GM18511 (cell line): Measurements from ENCODE around the gene TFE3.

Source experiments
- ATAC-seq: cut with Tn5 transposase; IDR thresholded peaks from one replicate; pipeline ENCODE4 v1.9.1; 2021; ENCODE audit warnings: mild to moderate bottlenecking, moderate library complexity; ENCODE audit not compliant: unreplicated experiment

Gene TFE3, protein sequence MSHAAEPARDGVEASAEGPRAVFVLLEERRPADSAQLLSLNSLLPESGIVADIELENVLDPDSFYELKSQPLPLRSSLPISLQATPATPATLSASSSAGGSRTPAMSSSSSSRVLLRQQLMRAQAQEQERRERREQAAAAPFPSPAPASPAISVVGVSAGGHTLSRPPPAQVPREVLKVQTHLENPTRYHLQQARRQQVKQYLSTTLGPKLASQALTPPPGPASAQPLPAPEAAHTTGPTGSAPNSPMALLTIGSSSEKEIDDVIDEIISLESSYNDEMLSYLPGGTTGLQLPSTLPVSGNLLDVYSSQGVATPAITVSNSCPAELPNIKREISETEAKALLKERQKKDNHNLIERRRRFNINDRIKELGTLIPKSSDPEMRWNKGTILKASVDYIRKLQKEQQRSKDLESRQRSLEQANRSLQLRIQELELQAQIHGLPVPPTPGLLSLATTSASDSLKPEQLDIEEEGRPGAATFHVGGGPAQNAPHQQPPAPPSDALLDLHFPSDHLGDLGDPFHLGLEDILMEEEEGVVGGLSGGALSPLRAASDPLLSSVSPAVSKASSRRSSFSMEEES

DNA sequence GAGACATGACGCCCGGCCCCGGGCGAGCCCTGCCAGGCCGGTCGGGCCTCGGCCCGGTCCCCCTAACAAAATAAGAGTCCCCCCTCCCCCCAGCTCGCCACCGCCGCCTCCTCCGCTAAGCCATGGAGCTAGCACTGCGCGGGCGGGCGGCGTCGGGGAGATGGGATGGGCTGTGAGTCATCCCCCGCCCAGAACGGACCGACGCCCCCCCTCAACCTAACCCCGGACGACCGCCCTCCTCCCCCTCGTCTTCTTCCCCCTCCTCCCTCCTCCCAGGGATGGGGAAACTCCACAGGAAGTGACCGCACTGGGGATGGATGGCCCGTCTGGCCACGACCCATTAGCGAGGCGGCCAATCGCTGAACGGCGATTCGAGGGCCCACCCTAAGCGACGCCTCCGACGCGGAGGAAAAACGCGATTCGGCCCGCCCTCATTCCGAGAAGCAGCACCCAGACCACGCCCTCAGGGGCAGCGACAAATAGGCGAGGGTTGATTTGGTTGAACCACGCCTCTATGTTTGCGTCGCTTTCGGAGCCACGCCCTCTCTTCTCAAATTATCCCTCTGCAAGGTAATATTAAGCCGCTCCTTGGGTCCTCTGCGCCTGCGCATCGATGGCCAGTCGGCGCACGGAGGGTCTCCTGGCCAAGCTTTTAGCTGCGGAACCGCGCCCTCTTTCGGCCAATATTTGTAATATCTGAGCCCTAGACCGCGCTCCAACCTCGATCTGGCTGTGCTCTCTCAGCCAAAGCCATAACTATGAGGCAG is at the start of gene TFE3:
TSS of gene TFE3 (minus strand) at position 138 of the 767 bp plus-strand sequence. CDS start at position 7, 131 bp downstream.
- ATAC-seq = peak; percentile 92

DNA sequence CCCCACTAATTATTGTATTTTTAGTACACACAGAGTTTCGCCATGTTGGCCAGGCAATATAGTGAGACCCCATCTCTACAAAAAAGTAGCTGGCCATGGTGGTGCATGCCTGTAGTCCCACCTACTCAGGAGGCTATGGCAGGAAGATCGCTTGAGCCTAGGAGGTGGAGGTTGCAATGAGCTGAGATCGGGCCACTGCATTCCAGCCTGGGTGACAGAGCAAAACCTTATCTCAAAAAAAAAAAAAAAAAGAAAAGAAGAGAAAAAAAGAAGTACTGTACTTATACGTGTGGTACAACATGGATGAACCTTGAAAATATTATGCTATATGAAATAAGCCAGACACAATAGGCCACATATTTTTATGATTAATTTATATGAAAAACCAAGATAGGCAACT is 46.4 kb upstream of the TFE3 start:
- no peak for ATAC-seq

DNA sequence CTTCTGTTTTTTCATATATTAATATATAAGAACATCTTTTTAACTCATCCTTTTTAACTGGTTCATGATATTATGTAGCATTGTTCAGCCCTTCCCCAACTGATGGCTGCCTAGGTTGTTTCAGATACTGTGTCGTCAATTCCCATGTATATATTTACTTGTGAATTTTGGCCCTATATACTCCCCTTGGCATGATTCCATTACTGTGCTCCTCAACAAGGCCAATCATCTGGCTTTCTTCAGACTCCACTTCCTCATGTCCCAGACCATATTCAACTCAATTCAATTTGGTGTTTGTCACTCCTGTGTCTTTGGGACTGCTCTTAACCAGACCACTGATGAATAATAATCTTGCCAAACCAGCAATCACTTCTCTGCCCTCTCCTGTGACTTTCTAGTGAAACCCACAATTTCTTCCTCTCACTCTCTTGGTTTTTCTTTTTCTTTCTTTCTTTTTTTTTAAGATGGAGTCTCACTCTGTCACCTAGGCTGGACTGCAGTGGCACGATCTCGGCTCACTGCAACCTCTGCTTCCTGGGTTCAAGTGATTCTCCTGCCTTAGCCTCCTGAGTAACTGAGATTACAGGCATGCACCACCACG is 39.2 kb upstream of the TFE3 start:
- ATAC-seq = no peak

DNA sequence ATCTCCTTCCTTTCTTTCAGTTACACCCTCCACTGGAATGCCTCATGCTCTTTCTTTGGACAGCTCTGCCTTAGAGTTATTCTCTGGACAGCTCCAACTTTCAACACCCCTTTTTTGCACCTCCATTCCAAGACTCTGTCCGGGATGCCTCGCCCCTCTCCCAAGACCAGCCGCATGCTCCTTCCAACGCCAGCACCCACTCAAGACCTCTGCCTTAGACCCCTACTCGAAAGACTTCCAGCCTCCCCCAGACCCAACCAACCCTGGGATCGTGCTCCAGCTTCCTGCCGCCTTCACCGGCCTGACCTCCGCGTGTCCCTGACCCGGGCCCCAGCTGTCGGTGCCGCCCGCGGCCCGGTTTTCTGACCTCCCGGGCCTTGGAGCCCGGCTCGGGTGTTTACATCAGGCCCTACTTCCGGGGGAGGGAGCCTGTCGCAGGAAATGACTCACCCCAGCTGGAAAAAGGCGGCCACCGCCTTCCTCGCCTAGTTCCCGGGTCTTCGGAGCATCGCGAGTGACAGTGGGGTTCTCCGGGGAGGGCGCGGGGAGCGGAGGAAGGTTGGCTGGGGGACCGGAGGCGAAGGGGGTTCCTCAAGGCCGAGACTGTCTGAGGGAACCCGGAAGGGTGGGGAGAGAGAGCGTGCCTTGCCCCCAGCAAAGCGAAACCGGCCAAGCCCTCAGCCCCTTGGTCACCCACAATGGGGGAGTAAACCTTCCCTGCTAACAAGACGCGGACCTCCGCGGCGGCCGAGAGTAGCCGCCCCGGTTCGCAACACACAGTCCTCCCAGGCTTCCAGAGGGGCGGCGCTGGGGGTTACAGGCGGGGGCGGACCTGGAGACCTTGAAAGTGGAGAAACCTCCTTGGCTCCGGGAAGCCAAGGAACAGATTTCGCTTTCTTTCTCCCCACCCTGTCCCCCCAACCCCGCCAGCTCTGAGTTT is 36.6 kb upstream of the TFE3 start, which contains the start of gene WDR45:
TSS of gene WDR45 (minus strand) at position 399 of the 940 bp plus-strand sequence. CDS start 1,792 bp downstream, outside the sequence.
- ATAC-seq = peak; percentile 88

DNA sequence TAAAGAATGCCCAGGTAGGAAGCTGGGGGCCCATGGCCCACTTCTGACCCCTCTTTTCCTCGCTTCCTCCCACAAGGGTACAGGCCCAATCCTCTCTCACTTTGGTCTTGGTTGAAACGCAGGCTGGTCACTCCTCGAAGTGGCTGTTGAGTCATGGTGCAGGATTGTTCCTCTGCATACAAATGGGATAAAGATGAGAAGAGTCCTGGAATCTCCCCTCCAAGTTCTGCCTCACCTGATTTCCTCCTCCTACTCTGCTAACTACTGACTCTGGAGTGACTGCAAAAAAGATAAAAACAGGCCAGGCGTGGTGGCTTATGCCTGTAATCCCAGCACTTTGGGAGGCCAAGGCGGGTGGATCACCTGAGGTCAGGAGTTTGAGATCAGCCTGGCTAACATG is 34.8 kb upstream of the TFE3 start:
- ATAC-seq = no peak

DNA sequence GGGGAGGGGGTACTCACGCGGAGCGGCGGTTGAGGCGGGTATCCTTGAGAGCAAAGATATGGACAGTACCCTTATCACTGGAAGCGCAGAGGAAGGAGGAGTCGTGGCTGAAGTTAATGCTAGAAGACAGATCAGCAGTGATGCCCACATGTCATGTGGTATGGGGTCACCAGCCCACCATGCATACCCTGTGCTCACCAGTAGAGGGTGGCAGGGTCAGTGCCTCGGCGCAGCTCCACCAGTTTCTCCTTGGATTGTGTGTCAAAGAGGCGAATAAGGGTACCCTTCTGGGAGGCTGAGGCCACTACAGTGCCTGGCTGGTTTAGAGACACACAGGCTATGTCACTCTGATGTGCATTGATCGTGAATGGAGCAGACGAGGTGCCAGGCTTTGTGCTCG is 32.2 kb upstream of the TFE3 start:
- no peak for ATAC-seq

DNA sequence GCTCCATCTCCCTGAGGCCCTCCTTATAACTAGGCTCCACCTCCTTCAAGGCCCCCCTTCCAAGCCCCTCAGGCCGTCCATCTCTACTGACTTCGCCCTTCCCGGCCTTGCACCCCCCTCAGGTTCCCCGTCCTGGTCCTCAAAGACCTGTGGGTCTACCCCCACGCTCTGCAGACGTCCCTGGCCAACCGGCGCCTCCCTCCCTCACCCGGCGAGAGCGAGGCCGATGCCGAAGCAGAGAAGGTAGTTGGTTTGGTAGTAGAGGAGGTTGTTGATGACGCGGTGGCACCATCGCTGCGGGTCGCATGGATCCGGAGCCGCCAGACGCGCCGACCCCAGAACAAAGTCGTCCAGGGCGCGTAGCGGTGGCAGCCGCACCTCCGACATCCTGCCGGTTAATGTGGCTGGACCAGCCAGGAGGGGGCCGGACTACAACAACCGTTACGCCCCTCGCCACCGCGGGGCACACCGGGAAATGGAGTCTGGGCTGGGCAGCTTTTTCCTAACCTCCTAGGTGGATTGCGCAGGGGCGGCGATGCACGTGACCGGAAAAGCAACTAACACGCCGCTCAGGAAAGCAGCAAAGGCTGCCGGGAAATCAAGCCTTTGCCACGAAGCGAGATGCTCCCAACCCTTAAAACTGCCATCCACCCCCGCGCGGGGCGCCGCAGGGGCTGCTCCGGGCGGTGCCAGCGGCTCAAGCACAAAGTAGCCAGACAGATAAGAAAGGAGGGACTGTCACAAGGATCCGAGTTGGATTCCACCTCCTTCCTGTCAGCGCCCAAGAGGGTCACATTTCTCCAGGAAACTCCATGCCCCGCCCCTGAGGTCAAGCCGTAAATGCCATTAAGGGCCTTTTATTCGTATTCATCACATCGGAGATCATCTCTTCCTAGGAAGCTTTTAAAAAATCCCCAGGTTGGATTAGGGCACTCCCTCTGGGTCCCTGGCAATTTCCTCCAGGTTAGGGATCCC is 30.7 kb upstream of the TFE3 start, which contains the start of gene PRAF2:
TSS of gene PRAF2 (minus strand) at position 402 of the 975 bp plus-strand sequence. CDS start at position 387, 15 bp downstream.
- ATAC-seq = peak; percentile 91

DNA sequence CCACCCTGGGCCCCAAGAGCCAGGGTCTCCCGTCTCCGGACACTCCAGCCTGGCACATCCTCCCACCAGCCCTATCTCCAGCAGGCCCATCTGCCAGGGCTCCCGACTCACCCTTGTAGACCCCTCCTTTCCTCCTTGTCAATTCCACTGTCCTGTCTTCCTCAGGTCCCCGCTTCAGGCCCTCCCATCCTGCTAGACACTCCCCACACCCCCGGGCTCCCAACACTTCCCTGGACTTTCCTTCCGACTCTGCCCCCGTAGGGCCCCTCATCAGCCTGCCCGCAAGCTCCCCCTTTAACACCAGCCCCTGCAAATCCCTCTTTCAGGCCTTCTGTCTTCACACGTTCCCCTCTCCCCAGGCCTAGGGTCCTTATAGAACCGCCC is 29.5 kb upstream of the TFE3 start:
- no peak for ATAC-seq

DNA sequence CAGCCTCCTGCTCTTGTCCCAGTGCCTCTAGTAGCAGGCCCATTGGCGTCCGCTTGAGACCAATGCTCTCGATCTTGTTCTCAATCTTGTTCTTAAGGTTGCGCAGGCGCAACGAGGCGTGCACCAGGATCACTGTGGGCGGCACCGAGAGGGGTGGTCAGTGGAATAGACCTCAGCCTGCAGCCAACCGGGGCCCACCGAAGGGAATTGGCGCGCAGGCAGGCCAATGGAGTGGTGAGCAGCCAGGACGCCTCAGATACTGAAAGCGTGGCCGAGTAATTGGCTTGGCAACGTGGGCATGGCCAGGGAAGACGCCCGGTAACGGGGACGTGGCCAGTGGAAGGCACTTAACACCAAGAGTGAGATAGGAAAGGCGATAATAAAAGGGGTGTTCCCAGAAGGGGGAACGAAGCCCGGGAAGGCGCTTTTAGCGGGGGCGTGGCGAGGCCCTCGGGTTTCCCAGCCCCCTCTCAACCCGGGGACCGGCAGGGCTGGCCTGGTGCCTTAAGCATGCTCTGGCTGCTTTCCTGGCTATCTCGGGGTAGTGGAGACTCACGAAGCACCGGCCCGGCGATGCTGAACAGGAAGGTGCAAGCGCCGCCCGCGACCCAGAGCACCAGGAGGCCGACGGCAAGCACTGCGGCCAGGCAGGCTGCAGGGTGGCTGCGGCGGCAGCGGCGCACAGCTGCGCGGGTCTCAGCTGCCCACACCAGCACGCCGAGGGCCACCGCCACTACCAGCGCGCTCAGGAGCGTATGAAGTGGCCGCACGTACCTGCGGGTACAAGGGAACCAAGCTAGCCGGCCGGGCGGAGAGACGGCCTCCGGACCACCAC is 28.9 kb upstream of the TFE3 start:
- ATAC-seq = no peak

DNA sequence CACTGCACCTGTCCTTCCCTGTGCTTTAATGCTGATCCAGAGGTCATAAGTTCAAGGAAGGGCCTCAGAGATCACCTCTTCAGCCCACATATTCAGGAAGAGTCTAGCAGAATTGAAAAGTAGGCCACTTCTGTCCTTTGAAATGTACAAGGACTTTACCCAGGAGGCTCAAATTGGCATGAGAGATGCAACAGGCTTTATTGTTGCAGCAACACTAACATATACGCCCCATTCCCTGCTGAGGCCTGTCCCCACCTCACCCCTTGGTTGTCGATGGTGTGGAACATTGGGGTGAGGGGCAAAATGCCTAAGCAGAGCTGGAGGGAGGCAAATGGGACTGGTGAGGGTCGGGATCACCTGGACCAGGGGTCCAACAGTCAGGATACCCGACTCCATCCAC is 27.8 kb upstream of the TFE3 start:
- no peak for ATAC-seq

DNA sequence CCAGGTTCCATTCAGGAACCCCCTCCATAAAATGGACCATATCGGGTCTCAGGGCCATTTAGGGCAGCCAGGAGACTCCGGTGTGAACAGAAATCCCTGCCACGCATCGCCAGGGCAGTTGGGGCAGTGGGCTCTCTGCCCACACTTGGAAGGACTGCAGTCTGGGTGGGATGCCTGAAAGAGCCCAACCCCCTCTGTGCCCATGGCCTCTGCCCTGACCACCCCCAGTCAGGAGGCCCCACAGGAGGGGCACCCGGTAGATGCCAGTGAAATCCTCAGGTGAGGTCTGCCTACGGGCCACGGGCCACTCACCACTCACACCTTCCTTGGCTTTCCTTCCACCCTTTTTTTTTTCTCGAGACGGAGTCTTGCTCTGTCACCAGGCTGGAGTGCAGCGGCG is 25.9 kb upstream of the TFE3 start:
- ATAC-seq = no peak

DNA sequence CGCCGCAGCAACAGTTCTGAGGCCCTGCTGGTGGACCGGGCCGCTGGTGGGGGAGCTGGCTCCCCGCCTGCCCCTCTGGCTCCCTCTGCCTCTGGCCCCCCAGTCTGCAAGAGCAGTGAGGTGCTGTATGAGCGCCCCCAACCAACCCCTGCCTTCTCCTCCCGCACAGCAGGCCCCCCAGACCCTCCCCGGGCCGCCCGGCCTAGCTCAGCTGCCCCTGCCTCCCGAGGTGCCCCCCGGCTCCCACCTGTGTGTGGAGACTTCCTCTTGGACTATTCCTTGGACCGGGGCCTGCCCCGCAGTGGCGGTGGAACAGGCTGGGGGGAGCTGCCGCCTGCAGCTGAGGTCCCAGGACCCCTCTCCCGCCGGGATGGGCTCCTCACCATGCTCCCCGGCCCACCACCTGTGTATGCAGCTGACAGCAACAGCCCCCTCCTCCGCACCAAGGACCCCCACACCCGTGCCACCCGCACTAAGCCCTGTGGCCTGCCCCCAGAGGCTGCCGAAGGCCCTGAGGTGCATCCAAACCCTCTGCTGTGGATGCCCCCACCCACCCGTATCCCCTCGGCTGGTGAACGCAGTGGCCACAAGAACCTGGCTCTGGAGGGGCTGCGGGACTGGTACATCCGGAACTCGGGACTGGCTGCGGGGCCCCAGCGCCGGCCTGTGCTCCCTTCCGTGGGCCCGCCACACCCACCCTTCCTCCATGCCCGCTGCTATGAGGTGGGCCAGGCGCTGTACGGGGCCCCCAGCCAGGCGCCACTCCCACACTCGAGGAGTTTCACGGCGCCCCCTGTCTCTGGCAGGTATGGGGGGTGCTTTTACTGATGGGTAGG is 24.3 kb upstream of the TFE3 start:
- no peak for ATAC-seq

DNA sequence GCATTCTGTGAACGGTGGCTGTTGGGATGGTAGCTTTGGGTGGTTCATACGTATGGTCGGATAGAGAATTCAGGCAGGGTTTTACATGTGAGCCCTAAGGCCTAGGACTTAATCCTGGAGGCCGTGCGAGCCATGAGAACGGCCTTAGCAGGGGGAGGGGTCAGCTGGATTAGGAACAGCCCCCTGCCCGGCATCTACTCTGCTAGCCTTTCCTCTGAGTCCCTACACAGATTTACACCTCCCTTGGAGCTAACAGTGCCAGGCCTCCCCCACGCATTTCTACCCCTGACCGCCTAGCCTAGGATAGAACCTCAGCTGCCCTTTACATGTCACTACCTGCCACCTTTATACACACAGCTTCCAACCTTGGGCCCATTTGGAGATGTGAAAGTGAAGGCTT is 23.5 kb upstream of the TFE3 start:
- ATAC-seq = no peak

DNA sequence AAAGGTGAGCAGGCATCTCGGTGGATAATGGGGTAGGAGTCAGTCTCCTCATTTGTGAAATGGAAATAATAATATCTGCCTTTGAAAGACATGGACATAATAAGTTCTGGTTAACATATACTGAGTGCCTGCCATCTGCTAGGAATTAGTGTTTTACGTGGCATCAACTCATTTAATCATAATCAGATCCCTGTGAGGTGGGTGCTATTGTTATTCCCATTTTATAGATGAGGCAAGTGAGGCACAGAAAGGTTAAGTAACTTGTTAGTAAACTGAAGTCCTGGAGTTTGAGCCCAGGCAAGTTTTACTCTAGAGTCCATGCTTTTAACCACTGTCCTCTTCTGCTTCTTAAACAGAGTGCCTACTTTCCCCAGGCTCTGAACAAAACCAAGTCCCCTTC is 23.1 kb upstream of the TFE3 start:
- no peak for ATAC-seq

DNA sequence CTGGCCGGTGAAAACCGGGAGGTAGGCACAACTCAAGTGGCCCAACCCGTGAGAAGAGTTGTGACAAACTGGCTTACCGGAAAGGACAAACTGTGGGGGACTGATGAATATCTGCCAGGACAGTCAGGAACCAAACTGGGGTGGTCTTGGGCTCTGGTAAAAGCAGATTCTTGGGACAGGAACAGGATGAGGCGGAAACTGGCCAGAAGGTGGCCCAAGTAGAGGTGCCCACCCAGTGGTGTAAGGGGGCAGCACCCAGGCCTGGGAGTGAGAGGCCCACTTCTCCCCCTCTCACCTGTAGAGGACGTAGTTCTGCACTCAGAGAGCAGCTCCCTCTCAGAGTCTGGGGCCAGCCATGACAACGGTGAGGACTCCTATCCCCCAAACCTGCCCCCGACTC is 21.6 kb upstream of the TFE3 start:
- ATAC-seq = no peak

DNA sequence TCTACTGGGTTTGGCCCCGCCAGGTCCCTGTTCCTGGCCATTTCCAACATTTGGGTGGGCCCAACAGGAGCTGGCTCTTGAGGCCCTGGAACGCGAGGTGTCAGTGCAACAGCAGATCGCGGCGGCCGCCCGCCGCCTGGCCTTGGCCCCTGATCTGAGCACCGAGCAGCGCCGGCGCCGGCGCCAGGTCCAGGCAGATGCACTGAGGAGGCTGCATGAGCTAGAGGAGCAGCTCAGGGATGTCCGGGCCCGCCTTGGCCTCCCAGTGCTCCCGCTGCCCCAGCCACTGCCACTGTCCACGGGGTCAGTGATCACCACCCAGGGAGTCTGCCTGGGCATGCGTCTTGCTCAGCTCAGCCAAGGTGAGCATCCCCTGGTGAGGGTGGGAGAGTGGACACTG is 21.1 kb upstream of the TFE3 start:
- ATAC-seq = no peak

DNA sequence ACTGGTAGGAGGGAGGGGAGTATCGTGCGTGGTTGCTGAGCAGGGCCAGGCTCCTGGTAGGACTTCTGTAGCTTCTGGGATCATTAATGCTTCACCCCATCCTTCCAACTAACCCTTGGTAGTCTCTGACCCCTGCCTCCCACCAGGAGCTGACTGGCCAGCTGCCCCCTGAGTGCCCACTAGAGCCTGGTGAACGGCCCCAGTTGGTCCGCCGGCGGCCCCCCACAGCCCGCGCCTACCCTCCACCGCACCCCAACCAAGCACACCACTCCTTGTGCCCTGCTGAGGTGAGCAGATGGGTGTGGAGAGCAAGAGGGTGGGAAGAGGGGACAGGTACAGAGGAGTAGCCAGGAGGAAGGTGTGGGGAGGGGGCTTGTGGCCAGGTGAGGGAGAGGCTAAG is 20.6 kb upstream of the TFE3 start:
- no peak for ATAC-seq
